GM19023 (cell line): ENCODE measurements around the gene ZNF883.
"Not testable (repeated sequence)": the region's sequence is repeated elsewhere in the genome, so short reads cannot be mapped to it uniquely, and the experiment has no call there.

Experiments
- ATAC-seq: cut with Tn5 transposase; IDR thresholded peaks from one replicate; pipeline ENCODE4 v1.9.1; 2021; ENCODE audit warnings: mild to moderate bottlenecking, moderate library complexity; ENCODE audit not compliant: unreplicated experiment

ZNF883 gene

GRCh38 chr9:113011911-113012381 is at the start of gene ZNF883:
ZNF883 (minus strand) TSS chr9:113012192.
- no peak for ATAC-seq

- ATAC-seq = not testable (repeated sequence)
Observed at GRCh38 chr9:113061072-113061850, 49.3 kb upstream of the ZNF883 start.

- not testable (repeated sequence) for ATAC-seq
Observed at GRCh38 chr9:113059581-113060284, 47.7 kb upstream of the ZNF883 start.

GRCh38 chr9:113057193-113057592 is 45.2 kb upstream of the ZNF883 start:
- no peak for ATAC-seq

- ATAC-seq = peak; percentile 99
Observed at GRCh38 chr9:113056191-113057106, 44.5 kb upstream of the ZNF883 start, which contains the start of gene ZFP37. ZFP37 (minus strand) TSS chr9:113056724; CDS start chr9:113056688, 36 bp downstream.

GRCh38 chr9:113042884-113043657 is 31.1 kb upstream of the ZNF883 start:
- no peak for ATAC-seq

GRCh38 chr9:113026200-113026599 is 14.2 kb upstream of the ZNF883 start:
- ATAC-seq = no peak

GRCh38 chr9:113018247-113018646 is 6.3 kb upstream of the ZNF883 start:
- no peak for ATAC-seq

- no peak for ATAC-seq
Observed at GRCh38 chr9:113012492-113012891, 500 bp upstream of the ZNF883 start.

- no peak for ATAC-seq
Observed at GRCh38 chr9:113005777-113006176, 6.2 kb downstream of the ZNF883 start.

GRCh38 chr9:112997236-112997941 is 14.6 kb downstream of the ZNF883 start:
- no peak for ATAC-seq

GRCh38 chr9:112971415-112971814 is 40.6 kb downstream of the ZNF883 start:
- ATAC-seq = no peak

GRCh38 chr9:112970939-112971338 is 41.1 kb downstream of the ZNF883 start:
- no peak for ATAC-seq

GRCh38 chr9:112969730-112970129 is 42.3 kb downstream of the ZNF883 start:
- ATAC-seq = no peak

- no peak for ATAC-seq
Observed at GRCh38 chr9:112955550-112955949, 56.4 kb downstream of the ZNF883 start.

- no peak for ATAC-seq
Observed at GRCh38 chr9:112945620-112946208, 66.3 kb downstream of the ZNF883 start.

GRCh38 chr9:112939418-112939817 is 72.6 kb downstream of the ZNF883 start:
- no peak for ATAC-seq

GRCh38 chr9:112933696-112934095 is 78.3 kb downstream of the ZNF883 start:
- no peak for ATAC-seq

- ATAC-seq = no peak
Observed at GRCh38 chr9:112925058-112925641, 86.8 kb downstream of the ZNF883 start.
